Trophoblast cell (in vitro differentiated cells and primary cell): ENCODE results near the gene FBXO44.

Experiments
- DNase-seq, 2 donors: peaks; one replicate each; pipeline ENCODE4 v3.0.0-alpha.2; 2016
- H2AFZ ChIP-seq: 2 replicates; pipeline ENCODE4 v1.6.1; 2013; ENCODE audit warnings: low read length, moderate library complexity, mild to moderate bottlenecking; ENCODE audit not compliant: insufficient read depth, poor library complexity
- H2AK5ac ChIP-seq: 2 replicates; pipeline ENCODE4 v1.6.1; 2013; ENCODE audit warnings: mild to moderate bottlenecking, low read length
- H2BK120ac ChIP-seq: 2 replicates; pipeline ENCODE4 v1.6.1; 2013; ENCODE audit warnings: low read length, mild to moderate bottlenecking, moderate library complexity; ENCODE audit not compliant: insufficient read depth, poor library complexity
- H2BK12ac ChIP-seq: 2 replicates; pipeline ENCODE4 v1.6.1; 2013; ENCODE audit warnings: mild to moderate bottlenecking, low read length, moderate library complexity
- H2BK5ac ChIP-seq: 2 replicates; pipeline ENCODE4 v1.6.1; 2013; ENCODE audit warnings: low read length, low read depth, moderate library complexity, mild to moderate bottlenecking; ENCODE audit not compliant: poor library complexity
- H3K14ac ChIP-seq: 2 replicates; pipeline ENCODE4 v1.6.1; 2013; ENCODE audit warnings: mild to moderate bottlenecking, low read length
- H3K18ac ChIP-seq: 2 replicates; pipeline ENCODE4 v1.6.1; 2013; ENCODE audit warnings: mild to moderate bottlenecking, low read length
- H3K23ac ChIP-seq: 2 replicates; pipeline ENCODE4 v1.6.1; 2013; ENCODE audit warnings: low read length
- H3K27ac ChIP-seq: 2 replicates; pipeline ENCODE4 v1.5.1; 2013; ENCODE audit warnings: low read depth, mild to moderate bottlenecking, inconsistent platforms, low read length, moderate library complexity
- H3K27me3 ChIP-seq: 2 replicates; pipeline ENCODE4 v1.6.1; 2013; ENCODE audit warnings: inconsistent platforms, mild to moderate bottlenecking, low read length, moderate library complexity; ENCODE audit not compliant: insufficient read depth
- H3K36me3 ChIP-seq, 2 experiments: 1 replicate in 1 of 2; 2 replicates in 1 of 2; pipeline ENCODE4 v1.6.1; 2013; ENCODE audit warnings: low read length in 2 of 2, mild to moderate bottlenecking in 2 of 2, moderate library complexity in 1 of 2; ENCODE audit not compliant: insufficient read depth in 2 of 2, control insufficient read depth in 1 of 2
- H3K4ac ChIP-seq: 2 replicates; pipeline ENCODE4 v1.6.1; 2013; ENCODE audit warnings: low read depth, mild to moderate bottlenecking, low read length, moderate library complexity
- H3K4me1 ChIP-seq, 2 experiments: 1 replicate in 1 of 2; 2 replicates in 1 of 2; pipeline ENCODE4 v1.6.1; 2013; ENCODE audit warnings: low read length in 2 of 2, mild to moderate bottlenecking in 2 of 2, moderate library complexity in 1 of 2; ENCODE audit not compliant: insufficient read depth in 2 of 2, control insufficient read depth in 1 of 2
- H3K4me2 ChIP-seq: 2 replicates; pipeline ENCODE4 v1.6.1; 2013; ENCODE audit warnings: inconsistent platforms, mild to moderate bottlenecking, low read length, moderate library complexity
- H3K4me3 ChIP-seq: 2 replicates; pipeline ENCODE4 v1.5.1; 2013; ENCODE audit warnings: mild to moderate bottlenecking, low read depth, low read length, inconsistent platforms
- H3K79me1 ChIP-seq: one replicate; pipeline ENCODE4 v1.6.1; 2013; ENCODE audit warnings: low read length
- H3K79me2 ChIP-seq: 2 replicates; pipeline ENCODE4 v1.6.1; 2013; ENCODE audit warnings: low read length, mild to moderate bottlenecking; ENCODE audit not compliant: control insufficient read depth, insufficient read depth, poor library complexity
- H3K9ac ChIP-seq: 2 replicates; pipeline ENCODE4 v1.6.1; 2013; ENCODE audit warnings: mild to moderate bottlenecking, low read length
- H3K9me3 ChIP-seq: 2 replicates; pipeline ENCODE4 v1.6.1; 2013; ENCODE audit warnings: low read depth, mild to moderate bottlenecking, control low read depth, inconsistent platforms, low read length; ENCODE audit not compliant: insufficient read depth
- H4K12ac ChIP-seq: 2 replicates; pipeline ENCODE4 v1.6.1; 2013; ENCODE audit warnings: low read depth, mild to moderate bottlenecking, low read length, moderate library complexity
- H4K8ac ChIP-seq: 2 replicates; pipeline ENCODE4 v1.6.1; 2013; ENCODE audit warnings: low read depth, mild to moderate bottlenecking, low read length, moderate library complexity
- H4K91ac ChIP-seq: one replicate; pipeline ENCODE4 v1.6.1; 2013; ENCODE audit warnings: low read depth, mild to moderate bottlenecking, low read length, moderate library complexity
- WGBS: extraction: QIAGEN DNeasy Blood & Tissue Kit; methylation state at CpG from one replicate; pipeline ENCODE4 v1.1.7; 2013; ENCODE audit warnings: missing lambda C conversion rate; ENCODE audit not compliant: insufficient read length, insufficient coverage; ENCODE audit errors: extremely low coverage; 5-methylcytosine and 5-hydroxymethylcytosine counted together

The FBXO44 gene

DNA sequence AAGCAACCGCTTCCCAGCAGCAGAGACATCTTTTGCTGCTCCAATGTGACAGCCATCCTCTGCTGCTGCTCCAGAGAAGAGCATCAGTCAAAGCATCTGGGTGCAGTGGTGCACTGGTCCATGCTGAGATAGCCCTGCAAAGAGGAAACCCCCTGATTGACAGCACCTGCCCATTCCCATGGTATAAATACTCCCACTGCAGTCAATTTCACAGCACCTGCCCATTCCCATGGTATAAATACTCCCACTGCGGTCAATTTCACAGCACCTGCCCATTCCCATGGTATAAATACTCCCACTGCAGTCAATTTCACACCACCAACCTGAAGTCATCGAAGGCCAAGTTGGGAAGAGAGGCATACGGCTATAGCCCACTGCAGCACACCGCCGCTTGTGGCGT lies 25.9 kb upstream of the FBXO44 start:
- Histone ChIP-seq H3K9ac (no peak overlapping the region), H3K4me3 (no peak overlapping the region), H4K8ac (no peak overlapping the region), H2BK120ac (no peak overlapping the region), H3K9me3 (peaks cover 2% of the 10 kb centered on the region), H3K79me2 (no peaks in the 10 kb centered on the region), H2BK5ac (no peak overlapping the region), H3K36me3 (no peaks in the 10 kb centered on the region), H3K23ac (no peak overlapping the region), H3K4me1 (no peaks in the 10 kb centered on the region), H3K27me3 (no peaks in the 10 kb centered on the region), H3K79me1 (no peaks in the 10 kb centered on the region), H2BK12ac (no peak overlapping the region), H3K14ac (no peak overlapping the region), H3K18ac (no peak overlapping the region), H3K27ac (no peak overlapping the region), H4K91ac (no peak overlapping the region), H2AK5ac (no peak overlapping the region), H2AFZ (no peak overlapping the region), H4K12ac (no peak overlapping the region), H3K4me2 (no peak overlapping the region), H3K4ac (no peak overlapping the region)
- DNase-seq: no peak
- no CpG with 5 or more reads among the region's 7 CpGs for WGBS

DNA sequence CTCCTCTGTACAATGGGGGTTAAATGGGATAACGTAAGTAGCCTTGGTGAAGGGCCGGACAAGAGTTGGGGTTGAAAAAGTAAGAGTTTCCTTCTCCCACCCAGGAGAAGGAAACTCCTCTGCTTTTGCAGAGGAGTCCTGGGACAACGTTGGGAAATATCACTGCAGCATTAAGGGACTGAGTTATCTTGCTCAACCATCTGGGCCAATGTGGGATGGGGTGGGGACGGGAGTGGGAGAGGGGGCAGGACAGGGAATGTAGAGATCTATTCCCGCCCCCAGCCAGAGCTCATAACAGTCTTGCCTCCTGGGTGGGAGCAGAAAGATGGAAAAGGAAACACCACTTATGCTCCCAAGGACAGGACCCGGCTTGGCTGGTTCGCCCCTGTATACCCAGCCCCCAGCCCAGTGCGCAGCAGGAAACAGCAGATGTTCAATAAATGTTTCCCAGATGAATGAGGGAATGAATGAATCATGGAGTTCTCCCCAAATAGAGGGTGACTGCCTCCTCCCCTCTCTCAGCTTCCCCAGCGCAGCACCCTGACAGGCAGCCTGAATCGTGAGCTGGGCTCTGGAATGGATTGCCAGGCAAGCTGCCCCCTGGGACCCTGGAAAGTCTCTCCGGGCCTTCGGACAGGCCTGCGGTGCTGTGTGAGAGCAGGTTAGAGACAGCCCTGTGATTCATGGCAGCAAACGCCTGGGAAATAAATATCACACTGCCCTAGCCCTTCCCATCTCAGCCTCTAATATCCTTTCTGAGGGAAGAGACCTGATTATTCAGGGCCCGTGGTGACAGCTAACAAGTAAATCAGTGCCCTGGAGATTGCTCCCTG lies 25.3 kb upstream of the FBXO44 start:
- WGBS: no CpG with 5 or more reads among the region's 15 CpGs
- H3K9ac ChIP-seq: no peak overlapping the region

DNA sequence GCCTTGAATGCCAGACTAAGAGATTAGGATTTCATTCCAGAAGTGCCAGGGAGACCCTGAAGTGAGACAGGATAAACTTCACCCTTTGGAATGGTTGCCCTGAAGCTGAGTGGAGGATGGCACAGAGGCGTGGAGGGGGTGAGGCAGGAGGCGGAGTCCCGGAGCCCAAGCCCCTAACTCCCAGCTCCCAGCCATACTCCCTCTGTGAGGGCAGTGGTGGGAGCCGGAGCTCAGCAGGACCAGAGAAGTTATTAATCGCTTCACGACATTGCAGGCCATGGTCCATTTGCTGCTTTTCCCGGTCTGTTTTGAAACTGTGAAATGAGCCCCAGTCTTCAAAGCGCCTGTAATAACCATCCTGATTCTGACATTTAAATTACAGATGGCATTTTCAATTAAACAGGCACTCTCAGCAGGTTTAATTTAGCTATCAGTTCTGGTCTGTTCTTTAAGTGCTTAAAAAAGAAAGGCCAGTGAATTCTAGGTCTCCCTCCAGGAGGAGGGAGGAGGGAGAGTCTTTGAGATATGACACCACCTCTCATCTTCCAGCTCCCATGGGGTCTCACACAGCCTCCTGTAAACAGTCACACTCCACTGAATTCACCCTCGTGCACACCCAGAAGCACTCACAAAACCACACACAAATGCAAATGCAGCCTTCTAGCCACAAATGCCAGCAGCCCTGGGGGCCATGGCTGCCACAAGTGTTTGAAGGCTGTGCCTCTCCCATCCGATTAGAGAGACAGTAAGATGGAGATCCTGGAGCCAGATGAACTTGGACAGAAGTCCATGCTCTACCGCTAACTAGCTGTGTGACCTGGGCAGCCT lies 20.1 kb upstream of the FBXO44 start:
- H3K79me1 ChIP-seq: no peaks in the 10 kb centered on the region
- H3K4me1 ChIP-seq: no peaks in the 10 kb centered on the region
- no peak overlapping the region for H4K12ac ChIP-seq
- H2BK12ac ChIP-seq: no peak overlapping the region
- DNase-seq: no peak
- H2BK5ac ChIP-seq: no peak overlapping the region
- H3K9ac ChIP-seq: no peak overlapping the region
- no peak overlapping the region for H4K8ac ChIP-seq
- no peak overlapping the region for H3K14ac ChIP-seq
- no peaks in the 10 kb centered on the region for H3K27me3 ChIP-seq
- no peaks in the 10 kb centered on the region for H3K79me2 ChIP-seq
- no peak overlapping the region for H2AFZ ChIP-seq
- no peak overlapping the region for H2AK5ac ChIP-seq
- H3K4ac ChIP-seq: no peak overlapping the region
- H3K27ac ChIP-seq: no peak overlapping the region
- no peak overlapping the region for H2BK120ac ChIP-seq
- no peaks in the 10 kb centered on the region for H3K36me3 ChIP-seq
- no CpG with 5 or more reads among the region's 11 CpGs for WGBS
- H3K18ac ChIP-seq: no peak overlapping the region
- H3K4me2 ChIP-seq: no peak overlapping the region
- peaks cover 2% of the 10 kb centered on the region for H3K9me3 ChIP-seq
- no peak overlapping the region for H4K91ac ChIP-seq
- H3K4me3 ChIP-seq: no peak overlapping the region
- H3K23ac ChIP-seq: no peak overlapping the region

More for the DNA sequence above, 25.3 kb upstream of the FBXO44 start:
- H2BK5ac ChIP-seq: no peak overlapping the region
- H4K91ac ChIP-seq: no peak overlapping the region
- no peak overlapping the region for H2AK5ac ChIP-seq
- H4K12ac ChIP-seq: no peak overlapping the region
- H3K79me2 ChIP-seq: no peaks in the 10 kb centered on the region
- no peaks in the 10 kb centered on the region for H3K27me3 ChIP-seq
- no peak overlapping the region for H3K23ac ChIP-seq
- no peak overlapping the region for H3K18ac ChIP-seq
- H3K79me1 ChIP-seq: no peaks in the 10 kb centered on the region
- H2BK12ac ChIP-seq: no peak overlapping the region
- H3K27ac ChIP-seq: no peak overlapping the region
- no peak overlapping the region for H3K4me2 ChIP-seq
- H3K4ac ChIP-seq: no peak overlapping the region
- H2BK120ac ChIP-seq: no peak overlapping the region
- H3K36me3 ChIP-seq: no peaks in the 10 kb centered on the region
- no peak overlapping the region for H3K4me3 ChIP-seq
- H3K14ac ChIP-seq: no peak overlapping the region
- no peak for DNase-seq
- no peak overlapping the region for H2AFZ ChIP-seq
- H3K9me3 ChIP-seq: peaks cover 2% of the 10 kb centered on the region
- H3K4me1 ChIP-seq: no peaks in the 10 kb centered on the region
- H4K8ac ChIP-seq: no peak overlapping the region

DNA sequence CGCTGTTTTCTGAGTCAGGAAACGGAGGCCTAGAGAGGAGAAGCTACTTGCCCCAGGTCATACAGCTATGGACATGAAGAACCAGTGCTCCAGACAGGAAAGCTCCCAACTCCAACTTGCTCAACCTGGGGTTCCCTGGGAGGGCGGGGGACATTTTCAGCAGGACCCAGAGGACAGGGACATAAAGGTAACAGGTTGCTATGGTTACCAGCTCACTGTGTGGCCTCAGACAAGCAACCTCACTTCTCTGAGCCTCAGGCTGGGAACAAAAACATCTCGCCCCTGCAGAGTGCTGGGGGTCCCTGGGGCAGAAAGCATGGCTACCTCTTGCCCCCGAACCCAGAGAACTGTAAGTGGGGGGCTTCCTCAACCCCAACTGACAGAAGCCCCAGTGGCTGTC lies 16.6 kb upstream of the FBXO44 start:
- H3K36me3 ChIP-seq: no peaks in the 10 kb centered on the region

More for the DNA sequence above, 16.6 kb upstream of the FBXO44 start:
- no peak overlapping the region for H4K8ac ChIP-seq
- no peak overlapping the region for H2AFZ ChIP-seq
- no peak overlapping the region for H3K9ac ChIP-seq
- no peak overlapping the region for H3K18ac ChIP-seq
- H3K23ac ChIP-seq: no peak overlapping the region
- no peak overlapping the region for H2BK5ac ChIP-seq
- H3K4me2 ChIP-seq: no peak overlapping the region
- no peak overlapping the region for H2AK5ac ChIP-seq
- H3K4me1 ChIP-seq: no peaks in the 10 kb centered on the region
- H3K27me3 ChIP-seq: no peaks in the 10 kb centered on the region
- H3K4ac ChIP-seq: no peak overlapping the region
- no peak overlapping the region for H3K14ac ChIP-seq
- H2BK12ac ChIP-seq: no peak overlapping the region
- no peaks in the 10 kb centered on the region for H3K79me2 ChIP-seq
- no CpG with 5 or more reads among the region's 5 CpGs for WGBS
- DNase-seq: no peak
- H3K9me3 ChIP-seq: no peaks in the 10 kb centered on the region
- H3K4me3 ChIP-seq: no peak overlapping the region
- H3K79me1 ChIP-seq: no peaks in the 10 kb centered on the region
- H3K27ac ChIP-seq: no peak overlapping the region
- H4K12ac ChIP-seq: no peak overlapping the region
- H4K91ac ChIP-seq: no peak overlapping the region
- H2BK120ac ChIP-seq: no peak overlapping the region
